ENCODE results near the gene PINLYP. TPM values are rescaled to one million over a fixed set of nuclear protein-coding genes. Genes with fewer than 3 reads are reported as not detected.
A peak's percentile ranks its signal among the peaks of the same experiment; 100 is the strongest.

The PINLYP gene
- total RNA-seq, 1 experiment from 2014 or later = 0.17 TPM

GRCh38 chr19:43594081-43594697, 18.6 kb downstream of the PINLYP start:
- H3K79me2 ChIP-seq (ENCODE audit: insufficient read depth, low read length) = peaks cover 51% of the 10 kb centered on the region
- no peaks in the 10 kb centered on the region for H3K9me3 ChIP-seq (ENCODE audit: control insufficient read depth in 1 of 2, insufficient read depth in 1 of 2, low read depth in 1 of 2, low read length in 2 of 2)
- no peaks in the 10 kb centered on the region for H3K9me2 ChIP-seq (ENCODE audit: insufficient read depth)
- intact Hi-C loops (cut with micrococcal nuclease) = loop anchor here (1.0 to 5.0 kb wide), 2 partner anchors 59 to 162 kb away; no protein-coding TSS in a partner anchor
- DNase-seq (ENCODE audit: low read depth, low spot score) (no peak), ATAC-seq (no peak)
- no TSS peak for BruUV-seq (replicated peaks)
- H3K9ac ChIP-seq (ENCODE audit: low read length) = no peak overlapping the region
- ChIA-PET POLR2A (interaction anchor here (1.4 kb wide), 1 partner anchor 10 kb away, joined by 5 read pairs; no protein-coding TSS in a partner anchor), RAD21 (ENCODE audit: low non-redundant PET in 1 of 2, low total read pairs in 2 of 2, uncharacterized antibody in 2 of 2, unreplicated experiment in 2 of 2) (interaction anchor here (0.9 to 1.0 kb wide), 5 partner anchors 39 to 161 kb away, joined by 3 to 4 read pairs (median 3); no protein-coding TSS in a partner anchor), CTCF (interaction anchor here (0.7 to 2.8 kb wide), 14 partner anchors 12 to 162 kb away, joined by 3 to 20 read pairs (median 5); partner anchors contain the start of genes SMG9 and ZNF575)
- H3K27me3 ChIP-seq (ENCODE audit: insufficient read depth, low read length) = no peaks in the 10 kb centered on the region
- H2AFZ ChIP-seq (ENCODE audit: low read depth, low read length, poor library complexity, severe bottlenecking) = no peak overlapping the region
- H3K4me1 ChIP-seq (ENCODE audit: control insufficient read depth in 1 of 2, insufficient read depth in 2 of 2, low read length in 2 of 2) = peaks cover 9 to 25% of the 10 kb centered on the region in 2 experiments; a peak in 3 of 4 replicates
- H4K20me1 ChIP-seq (ENCODE audit: insufficient read depth) = no peaks in the 10 kb centered on the region
- TF ChIP-seq ZNF274 (IDR thresholded peaks at IDR 0.05; ENCODE audit: low read depth, low read length) (no peak), REST (IDR thresholded peaks at IDR 0.05; ENCODE audit: low read depth) (no peak), CBX3 (IDR thresholded peaks at IDR 0.05; ENCODE audit: low read depth) (no peak), EGR1 (IDR thresholded peaks at IDR 0.05; ENCODE audit: low read depth) (no peak), SP1 (IDR thresholded peaks at IDR 0.05; ENCODE audit: low read depth) (no peak), POLR2AphosphoS5 (IDR thresholded peaks at IDR 0.05; ENCODE audit: low read depth, low read length) (no peak)
- peak overlapping the region; percentile 98 for H3K4me2 ChIP-seq (ENCODE audit: low read length)
- H3K4me3 ChIP-seq (replicated peaks in 1 of 2; ENCODE audit: low read depth in 1 of 2, low read length in 2 of 2) = peak overlapping the region; percentile 71 to 92
- H3K27ac ChIP-seq (ENCODE audit: low read depth, low read length) = no peak overlapping the region
- H3K36me3 ChIP-seq (ENCODE audit: control insufficient read depth in 1 of 2, insufficient read depth in 2 of 2, low read length in 2 of 2) = peaks cover 8 to 17% of the 10 kb centered on the region in 2 experiments; a peak in 3 of 4 replicates

All from HCT116 (cell line).